HFF-Myc (cell line): ENCODE results near the gene RGS16.
A peak's percentile ranks its signal among the peaks of the same experiment; 100 is the strongest.

Source experiments
- DNase-seq: peaks from one replicate; pipeline ENCODE4 v3.0.0-alpha.2; 2011; ENCODE audit warnings: low read depth; ENCODE audit errors: extremely low read depth
- H3K4me3 ChIP-seq: replicated peaks from 2 replicates; pipeline ENCODE4 v1.5.1; 2011; ENCODE audit warnings: low read depth, mild to moderate bottlenecking, control low read depth, low read length
- CTCF ChIP-seq: IDR thresholded peaks from 2 replicates; pipeline ENCODE4 v1.5.1; 2012; ENCODE audit warnings: mild to moderate bottlenecking, low read depth, low read length, control low read depth; ENCODE audit errors: missing control alignments

Gene RGS16

GRCh38 chr1:182602935-182603645 is 1.1 kb downstream of the RGS16 start:
- TF ChIP-seq CTCF: no peak
- H3K4me3 ChIP-seq: peak overlapping the region; percentile 78
- no peak for DNase-seq

GRCh38 chr1:182601913-182602312 is 2.3 kb downstream of the RGS16 start:
- DNase-seq: no peak
- no peak for TF ChIP-seq CTCF
- peak overlapping the region; percentile 78 for H3K4me3 ChIP-seq

- peak; percentile 67 for DNase-seq
- TF ChIP-seq CTCF: peak; percentile 66
- H3K4me3 ChIP-seq: peak overlapping the region; percentile 78
Observed at GRCh38 chr1:182601416-182601786, 2.8 kb downstream of the RGS16 start.

DNA sequence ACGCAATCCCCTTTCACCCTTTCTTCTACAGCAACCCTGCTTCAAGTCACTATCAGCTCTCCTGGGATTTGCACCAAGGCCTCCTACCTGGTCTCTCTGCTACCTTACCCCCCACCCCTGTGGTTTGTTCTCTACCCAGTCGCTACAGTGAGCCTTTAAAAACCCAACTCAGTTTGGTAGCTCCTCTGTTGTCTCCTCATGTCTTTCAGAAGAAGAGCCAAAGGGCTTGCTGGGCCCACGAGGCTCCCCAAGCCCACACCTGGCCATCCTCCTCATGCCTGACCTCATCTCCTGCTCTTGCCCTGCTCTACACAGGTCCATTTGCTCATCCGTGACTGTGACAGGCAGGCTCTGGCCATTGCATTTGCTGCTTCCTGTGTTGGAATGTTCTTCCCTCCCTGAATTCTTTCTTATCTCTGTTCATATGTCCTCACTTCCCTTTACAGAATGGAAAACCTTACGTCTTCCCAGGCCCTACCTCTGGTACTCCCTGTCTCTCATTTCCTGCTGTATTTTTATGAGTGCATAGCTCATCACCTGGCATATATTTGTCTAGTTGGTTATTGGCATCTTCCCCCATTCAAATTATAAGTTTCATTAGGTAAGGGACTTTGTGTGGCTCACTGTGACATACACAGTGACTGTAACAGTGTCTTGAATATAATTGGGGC is 3.3 kb downstream of the RGS16 start:
- DNase-seq: no peak
- H3K4me3 ChIP-seq: peak overlapping the region; percentile 78
- TF ChIP-seq CTCF: no peak

DNA sequence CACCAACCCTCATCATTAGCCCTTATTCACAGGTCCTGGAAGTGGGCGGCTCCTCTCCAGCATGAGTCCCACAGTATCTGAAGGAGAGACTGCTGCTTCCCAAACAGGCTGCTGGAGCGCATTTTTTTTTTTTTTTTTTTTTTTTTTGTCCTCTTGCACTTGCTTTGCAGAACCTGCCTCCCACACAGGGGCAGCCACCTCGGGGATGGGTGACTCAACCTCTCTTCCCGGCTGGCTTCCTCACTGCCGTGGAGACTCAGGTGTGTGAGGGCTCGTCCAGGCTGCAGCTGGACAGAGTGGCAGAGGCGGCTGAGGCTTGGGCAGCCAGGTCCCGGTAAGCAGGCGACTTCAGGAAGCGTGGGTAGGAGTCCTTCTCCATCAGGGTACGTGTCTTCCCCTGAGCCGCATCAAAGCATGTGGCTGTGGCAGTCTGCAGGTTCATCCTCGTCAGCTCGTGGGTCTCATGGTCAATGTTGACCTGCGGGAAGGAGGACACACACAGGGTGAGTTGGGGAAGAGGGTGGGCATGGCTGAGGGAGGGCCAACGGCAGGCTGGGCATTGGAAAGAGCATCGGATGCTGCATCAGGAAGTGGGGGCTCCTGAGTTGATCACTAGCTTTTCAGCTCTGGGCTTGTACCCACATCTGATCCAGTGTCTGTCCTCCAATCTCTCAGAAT is 4.0 kb downstream of the RGS16 start:
- H3K4me3 ChIP-seq: no peak overlapping the region
- DNase-seq: no peak
- no peak for TF ChIP-seq CTCF

DNA sequence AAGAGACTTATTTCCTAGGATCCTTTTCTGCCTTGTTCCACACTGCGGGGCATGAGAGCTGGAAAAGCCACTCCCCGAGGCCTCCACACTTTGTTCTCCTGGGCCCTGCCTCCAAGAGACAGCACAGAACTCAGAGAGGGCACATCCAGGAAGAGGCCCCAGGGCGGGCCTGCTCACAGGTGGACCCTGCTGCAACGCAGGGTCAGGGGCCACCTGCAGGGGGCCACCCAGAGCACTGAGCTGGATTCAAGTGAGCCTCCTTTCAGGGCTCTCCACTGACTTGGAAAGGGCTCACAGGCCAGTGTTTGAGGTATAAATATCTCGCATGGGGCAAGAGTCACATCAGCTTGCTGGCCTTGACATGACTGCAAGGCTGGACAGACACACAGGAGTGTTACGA is 4.8 kb downstream of the RGS16 start:
- TF ChIP-seq CTCF: peak; percentile 51
- H3K4me3 ChIP-seq: no peak overlapping the region
- no peak for DNase-seq
